Stomach smooth muscle (tissue), 2 donors: ENCODE results near the gene UGT8.

Source experiments
- H3K27ac ChIP-seq: one replicate; pipeline ENCODE4 v1.7.0; 2013; ENCODE audit warnings: mild to moderate bottlenecking, low read length, inconsistent platforms
- H3K27me3 ChIP-seq, 2 donors: one replicate each; pipeline ENCODE4 v1.7.0; 2013; ENCODE audit warnings: low read length in 2 of 2; ENCODE audit not compliant: insufficient read depth in 2 of 2, control insufficient read depth in 1 of 2
- H3K36me3 ChIP-seq, 2 donors: one replicate each; pipeline ENCODE4 v1.7.0; 2013; ENCODE audit warnings: low read length in 2 of 2; ENCODE audit not compliant: control insufficient read depth in 2 of 2, insufficient read depth in 2 of 2
- H3K4me1 ChIP-seq: one replicate; pipeline ENCODE4 v1.7.0; 2013; ENCODE audit warnings: low read length; ENCODE audit not compliant: control insufficient read depth, insufficient read depth
- H3K4me3 ChIP-seq, 2 donors: one replicate each; pipeline ENCODE4 v1.7.0; 2013; ENCODE audit warnings: low read length in 2 of 2
- H3K9ac ChIP-seq, 2 donors: one replicate each; pipeline ENCODE4 v1.7.0; 2013; ENCODE audit warnings: low read length in 2 of 2, mild to moderate bottlenecking in 1 of 2
- H3K9me3 ChIP-seq, 2 donors: one replicate each; pipeline ENCODE4 v1.7.0; 2013; ENCODE audit warnings: low read length in 2 of 2; ENCODE audit not compliant: control insufficient read depth in 2 of 2
- donor health status: healthy.
- donor health status: Pancreatic carcinoma.

UGT8 gene, protein sequence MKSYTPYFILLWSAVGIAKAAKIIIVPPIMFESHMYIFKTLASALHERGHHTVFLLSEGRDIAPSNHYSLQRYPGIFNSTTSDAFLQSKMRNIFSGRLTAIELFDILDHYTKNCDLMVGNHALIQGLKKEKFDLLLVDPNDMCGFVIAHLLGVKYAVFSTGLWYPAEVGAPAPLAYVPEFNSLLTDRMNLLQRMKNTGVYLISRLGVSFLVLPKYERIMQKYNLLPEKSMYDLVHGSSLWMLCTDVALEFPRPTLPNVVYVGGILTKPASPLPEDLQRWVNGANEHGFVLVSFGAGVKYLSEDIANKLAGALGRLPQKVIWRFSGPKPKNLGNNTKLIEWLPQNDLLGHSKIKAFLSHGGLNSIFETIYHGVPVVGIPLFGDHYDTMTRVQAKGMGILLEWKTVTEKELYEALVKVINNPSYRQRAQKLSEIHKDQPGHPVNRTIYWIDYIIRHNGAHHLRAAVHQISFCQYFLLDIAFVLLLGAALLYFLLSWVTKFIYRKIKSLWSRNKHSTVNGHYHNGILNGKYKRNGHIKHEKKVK

DNA sequence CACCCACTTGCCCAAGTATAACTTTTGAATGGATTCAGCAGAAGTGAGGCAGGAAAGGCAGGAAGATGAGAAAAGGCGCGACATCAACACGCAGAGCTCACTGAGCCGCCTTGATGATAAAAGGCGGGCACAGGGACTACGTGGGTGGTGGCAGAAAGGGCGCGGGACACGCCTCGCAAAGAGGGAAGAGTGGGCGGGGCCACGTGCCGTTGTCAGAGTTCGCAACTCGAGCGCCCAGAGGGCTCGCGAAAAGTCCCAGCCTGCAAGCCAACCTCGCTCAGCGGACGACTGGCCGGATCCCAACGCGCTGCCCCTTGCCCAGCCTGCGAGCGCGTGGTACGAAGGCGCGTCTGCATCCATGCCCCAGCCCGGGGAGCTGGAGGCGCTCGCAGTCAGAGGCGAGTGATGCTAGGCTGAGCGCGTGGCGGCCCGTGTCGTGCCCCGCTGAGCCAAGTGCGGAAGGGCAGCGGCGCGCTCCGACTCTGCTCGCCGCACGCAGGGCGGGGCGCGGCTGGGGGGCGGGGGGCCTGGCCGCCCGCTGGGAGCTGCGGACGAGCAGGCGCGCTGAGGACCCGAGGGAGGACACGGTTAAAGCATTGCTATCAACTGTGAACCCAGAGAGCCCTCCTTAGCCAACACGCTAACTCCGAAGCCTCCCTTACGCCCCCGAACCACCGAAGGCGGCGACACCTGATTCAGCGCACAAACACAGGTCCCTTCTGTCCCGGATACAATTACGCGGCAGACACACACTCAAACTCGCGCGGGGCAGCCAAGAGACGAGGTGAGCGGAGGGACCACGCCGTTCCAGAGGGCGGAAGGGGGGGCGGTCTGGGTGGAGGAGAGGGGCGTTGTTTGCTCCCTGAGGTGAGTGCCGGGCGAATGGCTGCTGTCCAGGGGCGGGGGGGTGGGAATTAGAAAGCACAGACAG, at the start of gene UGT8:
UGT8 (plus strand) TSS at position 617 of the 931 bp plus-strand sequence. CDS start 24,074 bp downstream, outside the sequence.
- no peaks in the 10 kb centered on the region for H3K36me3 ChIP-seq
- peaks cover 10% of the 10 kb centered on the region in 2 donors for H3K27me3 ChIP-seq
- H3K27ac ChIP-seq, result no peak within 1 kb of the TSS
- no peaks in the 10 kb centered on the region for H3K9me3 ChIP-seq
- peak within 1 kb of the TSS in 1 of 2 donors; percentile 29 for H3K9ac ChIP-seq
- H3K4me1 ChIP-seq, result peaks cover 12% of the 10 kb centered on the region
- H3K4me3 ChIP-seq, result peak within 1 kb of the TSS; percentile 73 to 75

DNA sequence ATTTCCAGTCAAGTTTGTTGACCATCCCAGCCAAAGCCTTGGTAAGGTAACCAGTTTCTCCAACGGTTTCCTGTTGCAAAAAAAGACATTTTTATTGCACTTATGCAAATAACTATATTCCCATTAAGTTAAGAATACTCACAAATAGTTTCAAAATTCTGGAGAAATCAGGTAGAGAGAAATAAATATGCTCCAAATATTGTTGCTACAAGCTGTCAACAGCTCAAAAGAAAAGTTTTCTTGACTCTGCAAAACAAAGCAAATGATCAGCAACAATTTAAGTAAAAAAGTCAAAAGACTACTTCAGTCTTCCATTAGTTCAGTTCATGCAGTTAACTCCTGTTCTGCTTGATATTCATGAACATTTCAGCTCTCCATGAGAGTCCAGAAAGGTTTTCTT, 49.0 kb upstream of the UGT8 start:
- Histone ChIP-seq H3K4me3 (no peak overlapping the region), H3K9ac (no peak overlapping the region), H3K27ac (no peak overlapping the region), H3K36me3 (no peaks in the 10 kb centered on the region), H3K27me3 (no peaks in the 10 kb centered on the region), H3K4me1 (no peaks in the 10 kb centered on the region), H3K9me3 (no peaks in the 10 kb centered on the region)

DNA sequence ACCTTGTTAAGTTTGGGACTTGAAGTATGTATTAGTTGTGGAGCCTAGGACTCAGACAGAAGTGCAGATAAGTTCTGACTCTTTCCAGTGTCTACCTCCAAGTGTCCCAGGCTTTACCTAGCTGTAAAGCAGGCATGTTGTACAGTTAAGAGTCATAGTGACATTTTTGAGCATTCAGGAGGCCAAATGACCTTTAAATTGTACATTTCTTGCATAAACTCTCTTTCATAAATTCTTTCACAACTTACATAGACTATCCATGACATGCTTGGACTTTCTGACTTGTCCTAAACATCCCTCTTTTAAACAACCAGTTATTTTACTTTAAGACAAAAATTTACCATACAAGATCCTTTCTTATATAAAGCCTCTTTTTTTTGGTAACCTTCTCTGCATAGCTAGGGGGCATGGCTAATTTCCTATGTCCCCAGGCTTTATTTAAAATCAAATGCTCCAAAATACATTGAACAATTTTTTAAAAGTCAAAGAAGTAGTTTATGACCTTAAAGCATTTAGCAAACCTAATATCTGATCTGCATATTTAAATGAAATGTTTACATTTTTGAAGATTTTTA, 40.1 kb upstream of the UGT8 start:
- H3K27ac ChIP-seq, result no peak overlapping the region
- no peak overlapping the region for H3K9ac ChIP-seq
- no peaks in the 10 kb centered on the region for H3K36me3 ChIP-seq
- H3K4me1 ChIP-seq, result no peaks in the 10 kb centered on the region
- no peaks in the 10 kb centered on the region for H3K27me3 ChIP-seq
- no peaks in the 10 kb centered on the region for H3K9me3 ChIP-seq
- H3K4me3 ChIP-seq, result no peak overlapping the region

DNA sequence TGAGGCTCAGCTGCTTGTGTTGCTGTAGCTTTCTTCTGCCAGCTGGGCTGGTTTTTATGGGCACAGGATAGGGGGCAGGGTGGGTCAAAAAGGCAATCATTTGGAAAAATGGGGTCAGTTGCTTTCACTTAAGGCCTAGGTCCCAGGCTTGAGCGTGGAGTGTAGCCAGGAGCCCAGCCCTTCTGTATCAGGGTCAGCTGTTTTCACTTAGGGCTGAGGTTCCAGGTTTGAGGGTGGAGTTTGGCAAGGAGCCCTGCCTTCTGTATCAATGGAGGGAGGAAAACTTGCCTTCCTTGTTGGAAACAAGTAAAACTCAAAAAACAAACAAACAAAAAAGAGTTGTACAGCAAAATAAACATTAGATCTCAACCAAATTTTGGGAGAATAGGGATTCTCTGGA, 37.0 kb upstream of the UGT8 start:
- Histone ChIP-seq H3K27me3 (no peaks in the 10 kb centered on the region), H3K9ac (no peak overlapping the region), H3K4me1 (no peaks in the 10 kb centered on the region), H3K36me3 (no peaks in the 10 kb centered on the region), H3K9me3 (no peaks in the 10 kb centered on the region), H3K27ac (no peak overlapping the region), H3K4me3 (no peak overlapping the region)

DNA sequence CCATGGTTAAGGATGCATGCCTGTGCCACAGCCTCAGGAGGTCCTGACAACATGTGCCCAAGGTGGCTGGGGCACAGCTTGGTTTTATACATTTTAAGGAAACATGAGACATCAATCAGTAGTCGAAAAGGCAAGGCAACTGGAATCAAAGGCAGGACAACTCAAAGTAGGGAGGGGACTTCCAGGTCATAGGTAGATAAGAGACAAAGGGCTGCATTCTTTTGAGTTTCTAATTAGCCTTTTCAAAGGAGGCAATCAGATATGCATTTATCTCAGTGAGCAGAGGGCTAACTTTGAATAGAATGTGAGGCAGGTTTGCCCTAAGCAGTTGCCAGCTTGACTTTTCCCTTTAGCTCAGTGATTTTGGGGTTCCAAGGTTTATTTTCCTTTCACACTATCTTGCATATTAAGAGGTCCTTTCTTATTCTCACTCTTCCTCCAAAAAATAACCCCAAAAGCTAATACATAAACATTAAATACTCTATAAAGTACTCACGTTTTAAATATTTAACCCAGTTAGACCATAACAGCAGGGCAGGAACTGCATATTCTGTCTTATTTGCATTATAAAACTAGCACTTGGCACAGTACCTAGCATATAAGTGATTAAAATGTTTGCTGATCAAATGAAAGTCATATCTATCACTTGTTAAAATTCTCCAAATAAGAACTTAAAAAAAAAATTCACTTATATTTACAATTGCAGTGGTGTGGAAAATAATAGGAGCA, 36.3 kb upstream of the UGT8 start:
- H3K4me3 ChIP-seq, result no peak overlapping the region
- H3K27me3 ChIP-seq, result no peaks in the 10 kb centered on the region
- no peak overlapping the region for H3K27ac ChIP-seq
- no peaks in the 10 kb centered on the region for H3K4me1 ChIP-seq
- no peaks in the 10 kb centered on the region for H3K36me3 ChIP-seq
- H3K9me3 ChIP-seq, result no peaks in the 10 kb centered on the region
- H3K9ac ChIP-seq, result no peak overlapping the region

DNA sequence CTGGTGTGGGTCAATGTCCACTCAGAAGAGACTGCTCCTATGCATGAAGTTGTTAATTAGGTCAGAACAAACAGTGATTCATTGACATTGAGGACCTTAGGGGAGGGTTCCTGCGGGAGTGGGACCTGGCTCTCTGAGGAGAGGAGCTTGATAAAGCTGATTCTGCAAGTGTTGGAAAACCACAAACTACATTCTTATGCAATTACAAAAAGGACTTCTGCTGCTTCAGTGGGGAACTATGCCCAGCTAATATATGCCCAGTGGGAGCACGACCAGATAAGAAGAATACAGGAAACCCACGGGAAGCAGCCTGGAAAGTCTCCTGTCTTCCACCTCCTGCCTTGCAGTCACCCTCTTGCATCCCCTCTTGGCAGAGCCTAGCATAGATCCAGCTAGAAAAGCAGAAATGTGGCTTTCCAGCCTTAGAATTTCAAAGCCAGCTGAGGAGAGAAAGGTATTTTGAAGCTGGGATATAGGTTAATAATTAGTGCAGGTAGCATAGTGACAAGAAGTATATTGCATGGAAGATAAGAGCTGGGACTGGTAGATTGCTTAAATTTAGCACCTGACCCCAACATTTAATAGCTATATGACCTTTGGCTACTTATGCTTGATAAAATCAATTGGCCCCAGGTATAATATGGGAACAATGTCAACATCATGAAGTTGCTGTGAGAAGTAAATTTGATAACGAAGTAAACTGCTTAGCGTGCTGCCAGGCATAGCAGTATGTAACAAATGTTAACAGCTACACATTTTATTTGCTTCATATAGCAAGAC, 34.9 kb upstream of the UGT8 start:
- H3K27me3 ChIP-seq, result no peaks in the 10 kb centered on the region
- no peaks in the 10 kb centered on the region for H3K9me3 ChIP-seq
- H3K36me3 ChIP-seq, result no peaks in the 10 kb centered on the region
- no peak overlapping the region for H3K27ac ChIP-seq
- H3K4me1 ChIP-seq, result no peaks in the 10 kb centered on the region
- no peak overlapping the region for H3K9ac ChIP-seq
- H3K4me3 ChIP-seq, result no peak overlapping the region

DNA sequence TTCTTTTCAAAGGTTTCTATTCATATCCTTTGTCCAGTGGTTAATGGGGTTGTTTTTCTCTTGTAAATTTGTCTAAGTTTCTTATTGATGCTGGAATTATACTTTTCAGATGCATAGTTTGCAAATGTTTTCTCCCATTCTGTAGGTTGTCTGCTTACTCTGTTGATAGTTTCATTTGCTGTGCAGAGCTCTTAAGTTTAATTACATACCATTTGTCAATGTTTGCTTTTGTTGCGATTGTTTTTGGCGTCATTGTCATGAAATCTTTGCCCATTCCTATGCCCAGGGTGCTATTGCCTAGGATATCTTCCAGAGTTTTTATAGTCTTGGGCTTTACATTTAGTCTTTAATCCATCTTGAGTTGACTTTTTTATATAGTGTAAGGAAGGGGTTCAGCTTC, 21.2 kb upstream of the UGT8 start:
- H3K9ac ChIP-seq, result no peak overlapping the region
- H3K4me1 ChIP-seq, result no peaks in the 10 kb centered on the region
- peaks cover 0 to 2% of the 10 kb centered on the region in 2 donors for H3K9me3 ChIP-seq
- no peaks in the 10 kb centered on the region for H3K27me3 ChIP-seq
- H3K27ac ChIP-seq, result no peak overlapping the region
- H3K36me3 ChIP-seq, result no peaks in the 10 kb centered on the region
- no peak overlapping the region for H3K4me3 ChIP-seq

DNA sequence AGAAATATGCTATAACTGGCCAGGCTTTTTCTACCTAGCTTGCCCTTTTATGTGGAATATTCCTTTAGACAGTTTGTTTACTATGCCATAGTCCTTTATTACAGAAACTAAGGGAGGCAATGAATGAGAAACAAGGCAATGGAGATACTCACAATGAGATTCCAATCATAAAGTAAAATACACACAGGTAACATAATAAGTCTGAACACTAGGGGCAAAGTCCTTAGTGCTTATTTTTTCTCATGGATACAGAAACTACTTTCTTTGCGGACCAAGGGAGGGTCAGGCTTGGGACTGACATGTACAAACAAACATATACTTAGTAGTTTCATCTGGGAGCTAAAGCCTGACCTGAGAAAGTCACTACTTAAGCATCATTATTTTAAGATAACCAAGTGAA, 16.0 kb upstream of the UGT8 start:
- Histone ChIP-seq H3K4me3 (no peak overlapping the region), H3K27ac (no peak overlapping the region), H3K4me1 (no peaks in the 10 kb centered on the region), H3K36me3 (no peaks in the 10 kb centered on the region), H3K9ac (no peak overlapping the region), H3K27me3 (no peaks in the 10 kb centered on the region), H3K9me3 (peaks cover 0 to 2% of the 10 kb centered on the region in 2 donors)

DNA sequence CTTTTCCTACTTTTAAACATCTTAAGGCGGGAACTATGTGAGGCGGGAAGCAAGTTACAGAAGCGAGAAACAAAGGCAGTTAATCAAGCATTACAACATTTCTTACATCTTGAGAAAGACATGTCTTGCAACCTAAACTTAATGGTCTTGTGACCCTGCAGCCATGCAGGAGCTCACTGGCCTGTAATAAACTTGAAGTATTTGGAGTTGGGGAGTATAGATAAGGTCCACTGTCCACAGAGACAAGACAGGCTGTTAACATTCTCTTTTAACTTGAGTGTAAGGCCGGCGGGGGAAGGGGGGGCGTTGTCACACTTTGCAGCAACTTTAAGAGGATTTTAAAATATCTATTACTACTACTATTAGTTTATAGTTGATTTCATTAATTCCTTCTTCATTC, 10.3 kb upstream of the UGT8 start:
- no peaks in the 10 kb centered on the region for H3K9me3 ChIP-seq
- H3K4me3 ChIP-seq, result no peak overlapping the region
- no peaks in the 10 kb centered on the region for H3K27me3 ChIP-seq
- H3K4me1 ChIP-seq, result no peaks in the 10 kb centered on the region
- no peak overlapping the region for H3K9ac ChIP-seq
- no peaks in the 10 kb centered on the region for H3K36me3 ChIP-seq
- H3K27ac ChIP-seq, result no peak overlapping the region
